Stimulated activated CD8-positive, alpha-beta memory T cell treated with anti-CD3 and anti-CD28 coated beads, Interleukin-4, amount 100 ng/mL, for 4 hours (primary cell): ENCODE measurements around the gene CARMIL3.
A peak's percentile ranks its signal among the peaks of the same experiment; 100 is the strongest.
"Not testable (repeated sequence)": the region's sequence is repeated elsewhere in the genome, so short reads cannot be mapped to it uniquely, and the experiment has no call there.

Source experiments
- DNase-seq, 2 donors: peaks; one replicate each; pipeline ENCODE4 v3.0.0-alpha.2; 2020; ENCODE audit warnings: low read depth in 2 of 2, low spot score in 1 of 2

The CARMIL3 gene

DNA sequence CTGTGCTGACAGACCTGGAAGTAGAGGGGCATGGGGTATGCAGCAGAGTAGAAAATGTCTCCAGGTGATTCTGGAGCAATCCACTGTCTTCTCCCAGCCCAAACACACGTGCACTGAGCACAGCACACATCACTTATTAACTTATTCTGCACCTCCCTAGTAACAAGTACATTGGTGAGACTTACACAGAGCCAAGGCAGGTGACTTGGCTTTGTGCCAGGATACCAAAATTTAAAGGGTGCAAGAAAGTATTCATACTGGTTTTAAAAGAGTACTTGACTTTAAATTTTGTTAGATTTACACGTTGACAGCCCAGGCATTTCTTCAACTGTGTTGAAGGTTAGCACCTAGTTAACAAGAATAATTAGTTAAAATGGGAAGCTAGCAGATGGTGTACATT is 11.1 kb upstream of the CARMIL3 start:
- no peak for DNase-seq

DNA sequence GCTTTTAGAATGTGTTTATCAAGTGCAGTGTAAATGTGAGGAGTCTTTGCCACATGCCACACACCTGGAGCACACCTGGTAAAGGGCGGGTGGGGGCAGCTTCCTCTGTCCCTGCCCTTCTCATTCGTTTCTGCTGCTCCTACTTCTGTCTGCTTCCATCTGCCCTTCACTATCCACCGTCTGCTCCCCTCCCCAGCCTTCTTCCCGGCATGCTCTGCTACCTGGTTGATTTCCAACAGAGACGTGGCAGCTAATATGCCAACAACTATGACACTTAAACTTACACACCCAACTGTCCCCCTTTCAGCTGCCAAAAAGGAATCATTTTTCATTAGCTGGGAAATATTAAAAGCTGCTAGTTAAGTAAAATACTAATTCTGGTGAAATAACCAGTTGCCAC is 9.1 kb upstream of the CARMIL3 start:
- no peak for DNase-seq

DNA sequence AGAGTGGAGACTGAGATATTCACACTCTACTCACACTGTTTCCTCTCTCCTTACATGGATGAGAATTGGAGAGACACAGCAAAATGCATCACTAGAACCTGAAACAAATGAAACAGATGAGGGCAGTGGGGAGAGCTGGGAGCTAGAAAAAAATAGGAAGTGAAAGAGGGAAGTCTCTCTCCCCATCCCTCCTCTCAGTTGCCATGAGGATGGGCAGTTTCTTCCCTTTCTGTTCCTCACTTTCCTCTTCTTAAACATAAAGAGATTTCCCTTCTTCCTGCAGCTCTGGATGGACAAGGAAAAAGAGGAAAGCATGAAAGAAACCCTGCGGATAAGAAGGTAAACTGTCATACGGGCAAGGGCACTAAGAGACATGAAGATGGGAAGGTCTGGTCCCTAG is 2.8 kb upstream of the CARMIL3 start:
- DNase-seq: not testable (repeated sequence)

DNA sequence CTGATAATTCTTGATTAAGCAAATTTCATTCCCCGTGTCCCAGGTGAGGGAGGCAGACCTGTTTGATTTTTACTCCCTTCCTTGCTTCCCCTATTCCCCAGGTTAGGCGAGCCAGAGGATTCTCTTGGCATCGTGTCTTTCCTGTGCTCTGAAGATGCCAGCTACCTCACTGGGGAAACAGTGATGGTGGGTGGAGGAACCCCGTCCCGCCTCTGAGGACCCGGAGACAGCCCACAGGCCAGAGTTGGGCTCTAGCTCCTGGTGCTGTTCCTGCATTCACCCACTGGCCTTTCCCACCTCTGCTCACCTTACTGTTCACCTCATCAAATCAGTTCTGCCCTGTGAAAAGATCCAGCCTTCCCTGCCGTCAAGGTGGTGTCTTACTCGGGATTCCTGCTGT is 1.1 kb upstream of the CARMIL3 start:
- DNase-seq: not testable (repeated sequence)

DNA sequence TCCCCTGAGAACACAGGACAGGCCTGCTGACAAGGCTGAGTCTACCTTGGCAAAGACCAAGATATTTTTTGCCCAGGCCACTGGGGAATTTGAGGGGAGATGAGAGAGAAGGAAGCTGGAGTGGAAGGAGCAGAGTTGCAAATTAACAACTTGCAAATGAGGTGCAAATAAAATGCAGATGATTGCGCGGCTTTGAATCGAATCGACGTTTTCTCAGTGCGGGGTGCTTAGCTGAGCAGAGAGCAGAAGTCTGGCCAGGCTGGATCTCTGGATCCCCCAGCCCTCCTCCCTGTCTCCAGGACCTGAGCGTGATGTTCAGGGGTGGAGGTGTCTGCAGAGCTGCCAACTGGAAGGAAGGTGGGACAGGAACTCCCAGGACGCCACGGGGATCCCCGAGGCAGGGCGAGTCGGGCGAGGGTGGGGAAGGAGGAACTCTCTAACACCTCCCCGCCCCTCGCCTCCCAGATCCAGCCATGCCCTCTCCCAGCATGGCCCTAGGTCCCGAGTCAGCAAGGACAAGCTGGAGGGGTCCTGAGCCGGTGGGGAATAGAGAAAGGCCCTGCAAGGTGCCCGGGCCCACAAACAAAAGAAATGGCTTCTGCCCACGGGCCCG is 527 bp upstream of the CARMIL3 start:
- no peak for DNase-seq

DNA sequence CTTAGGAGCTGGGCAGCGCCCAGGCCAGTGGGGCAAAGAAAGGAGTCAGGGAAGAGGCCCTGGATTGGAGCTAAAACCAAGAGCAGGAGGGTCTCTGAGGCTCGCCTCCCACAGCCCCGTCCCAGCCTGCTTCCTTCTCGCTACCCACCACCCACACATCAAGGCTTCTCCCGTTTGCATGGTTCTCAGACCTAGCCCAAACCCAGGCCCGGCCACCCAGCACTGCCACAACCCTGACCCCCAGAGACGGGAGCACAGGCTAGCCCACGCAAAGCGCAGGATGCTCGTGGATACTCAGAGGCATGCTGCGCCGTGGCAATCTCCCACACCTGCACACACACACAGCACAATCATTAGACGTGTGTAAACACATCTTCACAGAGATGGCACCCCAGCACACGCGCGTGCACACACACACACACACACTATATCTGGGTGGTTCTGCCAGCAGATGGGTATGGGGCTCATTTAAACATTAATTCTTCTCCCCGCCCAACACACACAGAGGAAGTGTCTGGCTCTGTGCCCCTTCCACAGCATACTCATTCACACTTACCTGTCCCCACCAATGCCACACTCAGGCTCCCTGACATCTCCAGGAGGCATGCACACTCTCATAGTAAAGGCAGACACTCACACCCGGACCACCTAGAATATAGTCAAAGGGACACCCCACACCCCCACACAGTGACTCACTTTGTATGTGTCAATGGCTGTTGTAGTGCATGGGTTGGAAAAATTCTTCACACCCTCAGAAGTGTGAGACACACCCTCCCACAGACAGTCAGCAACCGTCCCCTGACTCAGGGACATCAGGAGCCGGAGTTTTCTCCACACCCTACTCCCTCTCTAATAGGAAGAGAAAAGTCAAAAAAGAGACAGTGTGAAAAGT is 1.1 kb downstream of the CARMIL3 start:
- DNase-seq: peak; percentile 31 to 70

DNA sequence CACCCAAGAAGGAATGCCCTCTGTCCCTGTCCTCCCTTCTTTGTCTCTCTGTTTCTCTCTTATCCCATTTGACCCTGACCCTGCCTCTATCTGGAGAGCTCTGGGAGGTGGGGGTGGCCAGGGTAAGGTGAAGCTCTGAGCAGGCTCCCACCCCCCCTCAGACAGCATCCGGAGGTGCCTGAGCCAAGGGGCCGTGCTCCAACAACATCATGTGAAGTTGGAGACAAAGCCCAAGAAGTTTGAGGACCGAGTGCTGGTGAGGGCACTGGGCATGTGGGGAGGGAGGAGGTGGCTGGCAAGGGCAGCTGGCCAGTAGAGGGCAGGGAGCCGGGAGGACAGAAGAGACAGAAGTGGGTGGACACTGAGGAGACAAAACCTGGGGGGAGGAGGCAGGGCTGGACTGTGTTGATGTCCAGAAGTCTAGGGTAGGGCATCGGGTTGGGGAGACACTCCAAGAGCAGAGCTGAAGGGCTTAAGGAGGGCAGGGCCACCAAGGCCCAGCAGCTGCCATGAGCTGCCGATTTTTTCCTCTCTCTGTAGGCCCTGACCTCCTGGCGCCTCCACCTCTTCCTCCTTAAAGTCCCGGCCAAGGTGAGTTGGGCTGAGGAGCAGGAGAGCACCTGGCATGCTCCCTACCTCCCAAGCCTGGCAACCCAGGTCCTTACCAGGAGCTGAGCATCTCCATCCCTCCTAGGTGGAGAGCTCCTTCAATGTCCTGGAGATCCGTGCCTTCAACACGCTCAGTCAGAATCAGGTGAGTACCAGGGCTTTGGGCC is 1.9 kb downstream of the CARMIL3 start:
- DNase-seq: no peak

DNA sequence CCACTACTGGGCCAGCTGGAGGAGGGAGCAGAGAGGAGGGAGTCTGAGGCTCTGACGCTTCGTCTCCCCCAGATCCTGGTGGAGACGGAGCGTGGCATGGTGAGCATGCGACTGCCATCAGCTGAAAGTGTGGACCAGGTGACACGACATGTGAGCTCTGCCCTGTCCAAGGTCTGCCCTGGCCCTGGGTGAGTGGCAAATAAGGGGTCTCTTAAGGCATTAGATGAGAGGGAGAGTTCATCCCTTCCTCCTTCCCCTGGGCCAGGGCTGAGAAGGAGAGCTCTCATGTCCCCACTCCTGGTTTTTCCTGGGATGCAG is 2.5 kb downstream of the CARMIL3 start:
- no peak for DNase-seq

DNA sequence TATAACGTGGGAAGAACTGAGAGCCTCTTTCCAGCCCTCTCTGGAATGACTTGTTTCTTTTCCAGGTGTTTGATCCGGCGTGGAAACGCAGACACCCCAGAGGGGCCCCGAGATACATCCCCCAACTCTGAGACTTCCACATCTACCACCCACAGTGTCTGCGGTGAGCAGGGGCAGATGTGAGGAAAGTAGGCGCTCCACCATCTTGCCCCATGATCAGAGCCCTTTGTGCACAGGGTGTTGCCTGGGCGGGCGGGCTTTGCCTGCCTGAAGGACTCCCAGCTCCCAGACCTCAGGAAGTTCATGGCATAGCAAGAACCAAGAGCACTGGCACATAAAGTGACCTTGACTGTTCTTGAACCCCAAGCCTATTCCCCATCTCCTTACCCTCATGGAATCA is 2.8 kb downstream of the CARMIL3 start:
- DNase-seq: no peak

DNA sequence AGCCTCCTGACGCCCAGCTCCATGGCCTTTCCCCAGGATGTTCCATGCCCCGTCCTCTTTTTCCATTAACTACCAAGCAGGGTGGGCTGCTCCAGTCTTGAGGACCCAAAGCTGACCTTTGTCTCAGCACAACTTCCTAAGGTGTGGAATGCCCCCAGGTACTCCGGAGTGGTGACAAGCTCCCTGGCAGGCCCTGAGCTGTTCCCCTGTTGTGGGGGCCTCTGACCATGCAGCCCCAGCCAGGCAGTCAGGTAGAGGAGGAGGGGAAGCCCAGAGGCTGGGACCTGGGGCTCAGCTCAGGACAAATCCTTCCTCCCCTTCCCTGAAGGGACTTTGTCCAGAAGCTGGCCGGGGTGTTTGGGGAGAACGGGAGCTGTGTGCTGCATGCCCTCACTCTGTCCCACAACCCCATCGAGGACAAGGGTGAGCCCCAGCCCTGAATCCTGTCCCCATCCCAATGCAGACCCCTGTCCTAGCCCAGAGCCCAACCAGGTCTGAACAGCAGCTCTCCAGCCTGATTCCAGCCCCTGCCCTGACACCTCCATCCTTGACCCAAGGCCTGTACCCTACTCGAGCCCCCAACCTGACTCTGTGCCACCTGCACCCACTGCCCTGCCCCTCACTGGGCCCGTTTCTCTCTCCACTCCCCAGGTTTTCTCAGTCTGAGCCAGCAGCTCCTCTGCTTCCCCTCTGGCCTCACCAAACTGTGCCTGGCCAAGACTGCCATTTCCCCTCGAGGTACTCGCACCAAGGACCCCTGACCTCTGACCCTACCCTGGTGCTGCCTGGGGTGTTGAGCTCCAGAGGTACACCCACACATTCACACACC is 4.4 kb downstream of the CARMIL3 start:
- DNase-seq: no peak

DNA sequence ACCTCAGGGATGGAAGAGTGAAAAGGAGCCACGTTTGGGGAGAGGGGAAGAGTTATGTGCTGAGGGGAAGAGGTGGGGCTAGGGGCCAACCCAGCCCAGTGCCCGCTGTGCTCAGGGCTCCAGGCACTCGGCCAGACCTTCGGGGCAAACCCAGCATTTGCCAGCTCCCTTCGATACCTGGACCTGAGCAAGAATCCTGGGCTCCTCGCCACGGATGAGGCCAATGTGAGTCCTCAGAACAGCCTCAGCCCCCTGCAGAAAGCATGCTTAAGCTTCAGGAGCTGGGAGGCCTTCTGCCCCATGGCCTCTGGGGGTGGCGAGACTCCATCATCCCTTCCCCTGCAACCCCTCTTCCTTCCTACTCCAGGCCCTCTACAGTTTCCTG is 5.0 kb downstream of the CARMIL3 start:
- DNase-seq: no peak

DNA sequence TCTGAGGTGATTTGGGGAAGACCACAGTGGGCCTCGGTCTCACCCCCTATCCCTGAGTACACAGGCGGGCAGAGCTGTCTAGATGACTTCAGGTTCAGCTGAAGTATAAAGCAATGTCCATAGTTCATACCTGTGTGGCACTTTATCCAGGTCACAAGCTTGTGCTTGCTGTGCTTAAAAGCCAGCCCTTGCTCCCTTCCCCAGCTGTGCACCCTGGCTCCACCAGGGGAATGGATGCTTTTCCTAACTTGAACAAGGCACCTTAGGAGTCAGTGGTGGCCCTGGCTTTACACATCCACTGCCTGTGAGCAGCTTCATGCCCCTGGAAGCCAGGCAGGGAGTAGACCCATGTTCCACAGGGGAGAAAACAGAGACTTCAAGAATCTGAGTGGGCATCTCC is 5.5 kb downstream of the CARMIL3 start:
- DNase-seq: no peak

DNA sequence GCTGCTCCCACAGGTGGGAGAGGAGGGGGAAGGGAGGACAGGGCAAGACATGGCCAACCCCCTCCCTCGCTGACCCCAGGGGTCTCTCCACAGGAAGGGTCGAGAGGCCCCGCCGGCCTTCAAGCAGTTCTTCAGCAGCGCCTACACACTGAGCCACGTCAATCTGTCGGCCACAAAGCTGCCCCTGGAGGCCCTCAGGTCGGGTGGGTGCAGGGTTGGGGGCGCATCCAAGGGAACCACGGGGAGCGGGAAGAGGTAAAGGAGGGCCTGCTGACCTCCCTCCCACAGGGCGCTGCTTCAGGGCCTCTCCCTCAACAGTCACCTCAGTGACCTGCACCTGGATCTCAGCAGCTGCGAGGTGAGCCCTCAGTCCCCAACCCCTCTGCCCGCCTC is 6.1 kb downstream of the CARMIL3 start:
- no peak for DNase-seq

DNA sequence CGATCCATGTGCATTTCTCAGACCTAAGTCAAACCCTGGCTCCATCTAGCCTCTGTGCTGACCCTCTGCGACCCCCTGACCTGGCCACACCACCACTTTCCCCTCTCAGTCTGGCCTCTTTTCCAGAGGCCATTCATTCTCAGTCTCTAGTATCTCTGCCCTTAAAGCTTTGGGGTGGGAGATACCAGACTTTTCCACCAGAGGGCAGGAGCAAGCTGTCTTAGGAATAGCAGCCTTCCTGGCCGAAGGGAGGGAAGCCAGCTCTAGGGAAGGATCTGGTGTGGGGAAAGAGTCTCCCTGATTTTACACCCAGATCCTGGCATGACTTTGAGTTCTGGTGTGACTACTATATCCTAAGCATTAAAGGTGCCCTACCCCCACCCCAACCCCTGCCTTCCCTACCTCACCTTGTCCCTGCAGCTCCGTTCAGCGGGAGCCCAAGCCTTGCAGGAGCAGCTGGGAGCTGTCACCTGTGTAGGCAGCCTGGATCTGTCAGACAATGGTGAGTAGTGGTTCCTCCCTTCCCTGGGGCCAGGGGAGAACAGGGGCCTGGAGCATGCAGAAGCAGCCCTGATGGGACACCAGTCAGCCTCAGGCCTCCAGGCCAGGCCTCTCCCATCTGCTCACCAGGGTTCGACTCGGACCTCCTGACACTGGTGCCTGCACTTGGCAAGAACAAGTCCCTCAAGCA is 6.6 kb downstream of the CARMIL3 start:
- DNase-seq: no peak

DNA sequence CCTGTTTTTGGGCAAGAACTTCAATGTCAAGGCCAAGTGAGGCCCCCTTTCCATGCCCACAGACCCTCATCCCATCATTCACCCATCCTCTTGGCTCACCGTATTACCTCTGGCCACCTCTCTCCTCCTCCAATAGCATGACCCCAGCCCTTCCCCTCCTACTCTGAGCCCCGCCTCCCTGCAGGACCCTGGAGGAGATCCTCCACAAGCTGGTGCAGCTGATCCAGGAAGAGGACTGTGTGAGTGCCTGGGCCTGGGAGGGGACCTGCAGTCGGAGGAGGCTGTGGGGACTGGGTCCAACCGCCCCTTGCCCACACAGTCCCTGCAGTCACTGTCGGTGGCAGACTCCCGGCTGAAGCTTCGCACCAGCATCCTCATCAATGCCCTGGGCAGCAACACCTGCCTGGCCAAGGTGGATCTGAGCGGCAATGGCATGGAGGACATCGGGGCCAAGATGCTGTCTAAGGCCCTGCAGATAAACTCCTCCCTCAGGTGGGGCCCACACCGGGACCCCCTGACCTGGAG is 7.2 kb downstream of the CARMIL3 start:
- no peak for DNase-seq

DNA sequence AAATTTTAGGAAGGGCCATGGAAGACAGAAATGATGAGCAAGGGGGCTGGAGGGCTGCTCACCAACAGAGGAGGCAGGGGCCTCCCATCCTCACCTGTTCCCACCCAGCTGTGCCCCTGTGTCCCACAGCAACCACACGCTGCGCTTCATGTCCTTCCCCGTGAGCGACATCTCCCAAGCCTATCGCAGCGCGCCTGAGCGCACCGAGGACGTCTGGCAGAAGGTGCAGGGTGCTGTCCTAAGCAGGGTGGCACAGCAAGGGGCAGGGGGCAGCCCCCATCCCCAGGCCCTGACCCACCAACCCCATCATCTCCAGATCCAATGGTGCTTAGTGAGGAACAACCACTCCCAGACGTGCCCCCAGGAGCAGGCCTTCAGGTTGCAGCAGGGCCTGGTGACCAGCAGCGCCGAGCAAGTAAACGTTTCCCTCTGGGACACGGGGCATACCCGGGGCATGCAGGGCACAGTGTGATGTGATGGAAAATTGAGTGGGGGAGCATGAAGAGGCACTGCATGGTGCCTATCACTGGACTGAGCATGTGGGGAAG is 8.1 kb downstream of the CARMIL3 start:
- no peak for DNase-seq

DNA sequence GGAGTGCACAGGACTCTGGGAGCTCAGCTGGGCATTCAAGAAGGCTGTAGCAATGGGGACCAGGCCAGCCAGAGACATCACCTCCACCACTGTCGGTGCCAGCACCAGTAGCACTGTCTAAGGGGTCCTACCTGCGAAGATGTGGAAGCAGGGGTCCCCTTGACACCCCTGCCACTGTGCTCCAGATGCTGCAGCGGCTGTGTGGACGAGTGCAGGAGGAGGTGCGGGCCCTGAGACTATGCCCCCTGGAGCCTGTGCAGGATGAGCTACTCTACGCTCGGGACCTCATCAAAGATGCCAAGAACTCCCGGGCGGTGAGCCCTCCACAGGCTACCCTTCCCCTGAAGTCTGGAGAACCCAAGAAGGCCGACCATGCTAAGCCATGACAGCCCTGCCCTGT is 8.6 kb downstream of the CARMIL3 start:
- DNase-seq: no peak

DNA sequence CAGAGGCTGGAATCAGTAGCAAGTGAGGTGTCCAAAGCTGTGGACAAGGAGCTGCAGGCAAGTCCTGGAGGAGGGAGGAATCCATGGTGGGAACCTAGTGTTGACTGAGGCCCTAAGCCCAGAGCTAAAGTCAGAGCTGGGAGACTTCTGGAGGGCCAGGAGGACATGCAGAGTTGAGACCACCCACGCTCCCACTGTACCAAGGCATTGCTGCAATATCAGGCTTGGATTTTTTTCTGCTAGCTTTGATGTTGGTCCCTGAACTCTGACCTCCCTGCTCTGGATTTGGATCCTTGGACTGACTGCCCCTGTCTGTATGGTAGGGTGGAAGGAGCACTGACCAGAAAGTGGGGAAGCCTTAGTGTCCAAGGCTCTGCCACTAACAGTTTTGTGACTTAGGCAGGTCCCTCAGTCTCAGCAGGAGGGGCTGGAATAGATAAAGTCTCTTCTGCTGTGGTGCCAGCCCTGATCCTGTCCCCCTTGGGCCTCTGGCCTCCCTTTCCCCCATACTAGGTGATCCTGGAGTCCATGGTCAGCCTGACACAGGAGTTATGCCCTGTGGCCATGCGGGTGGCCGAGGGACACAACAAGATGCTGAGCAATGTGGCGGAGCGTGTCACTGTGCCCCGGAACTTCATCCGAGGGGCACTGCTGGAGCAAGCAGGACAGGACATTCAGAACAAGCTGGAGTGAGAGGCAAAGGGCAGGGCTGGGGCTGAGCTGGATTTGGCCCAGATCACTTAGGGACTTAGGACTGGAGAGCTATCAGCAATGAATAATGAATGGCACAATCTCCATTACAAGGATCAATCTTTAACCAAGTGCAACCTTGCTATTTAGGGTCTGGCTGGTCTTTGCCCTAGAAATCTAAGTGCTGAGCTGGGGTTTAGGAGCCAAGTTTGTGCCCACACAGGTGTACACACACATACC is 9.4 kb downstream of the CARMIL3 start:
- no peak for DNase-seq
